ENCODE measurements around the gene TMEM221.

Gene TMEM221

DNA sequence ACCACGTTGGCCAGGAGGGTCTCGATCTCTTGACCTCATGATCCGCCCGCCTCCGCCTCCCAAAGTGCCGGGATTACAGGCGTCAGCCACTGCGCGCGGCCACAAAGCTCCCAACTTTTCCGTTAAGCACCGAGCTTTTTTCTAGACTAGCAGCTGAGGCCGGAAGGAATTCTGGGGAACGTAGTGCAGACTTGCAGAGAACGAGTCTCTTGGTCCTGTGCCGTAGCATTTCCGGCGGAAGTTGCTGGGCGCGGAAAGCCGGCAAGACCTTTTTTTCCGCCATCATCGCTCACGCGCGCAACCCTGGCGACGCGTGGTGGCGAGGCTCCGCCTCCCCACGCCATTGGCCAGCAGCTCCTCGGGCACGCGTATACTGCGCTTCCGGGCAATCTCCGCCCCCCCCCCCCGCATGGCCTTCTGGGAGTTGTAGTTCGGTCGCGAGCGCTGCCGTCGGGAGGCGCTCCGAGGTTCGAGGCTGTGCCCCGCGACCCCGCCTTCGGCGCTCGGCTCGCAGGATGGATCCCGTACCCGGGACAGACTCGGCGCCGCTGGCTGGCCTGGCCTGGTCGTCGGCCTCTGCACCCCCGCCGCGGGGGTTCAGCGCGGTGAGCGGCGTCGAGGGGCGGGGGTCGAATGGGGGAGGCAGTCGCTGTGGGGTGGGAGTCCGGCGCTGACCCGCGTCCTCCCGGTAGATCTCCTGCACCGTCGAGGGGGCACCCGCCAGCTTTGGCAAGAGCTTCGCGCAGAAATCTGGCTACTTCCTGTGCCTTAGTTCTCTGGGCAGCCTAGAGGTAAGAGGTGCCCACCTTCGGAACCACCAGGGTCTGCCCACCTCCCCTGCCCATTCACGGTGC is 28.6 kb downstream of the TMEM221 start, which contains the start of gene MVB12A:
TSS of gene MVB12A (plus strand) at position 427 of the 854 bp plus-strand sequence. CDS start at position 516, 89 bp downstream.
- no peaks in the 10 kb centered on the region; the same call in 1 of the 2 replicates for H3F3A ChIP-seq (ENCODE audit: low read depth)
- TF ChIP-seq, protein P1, sequence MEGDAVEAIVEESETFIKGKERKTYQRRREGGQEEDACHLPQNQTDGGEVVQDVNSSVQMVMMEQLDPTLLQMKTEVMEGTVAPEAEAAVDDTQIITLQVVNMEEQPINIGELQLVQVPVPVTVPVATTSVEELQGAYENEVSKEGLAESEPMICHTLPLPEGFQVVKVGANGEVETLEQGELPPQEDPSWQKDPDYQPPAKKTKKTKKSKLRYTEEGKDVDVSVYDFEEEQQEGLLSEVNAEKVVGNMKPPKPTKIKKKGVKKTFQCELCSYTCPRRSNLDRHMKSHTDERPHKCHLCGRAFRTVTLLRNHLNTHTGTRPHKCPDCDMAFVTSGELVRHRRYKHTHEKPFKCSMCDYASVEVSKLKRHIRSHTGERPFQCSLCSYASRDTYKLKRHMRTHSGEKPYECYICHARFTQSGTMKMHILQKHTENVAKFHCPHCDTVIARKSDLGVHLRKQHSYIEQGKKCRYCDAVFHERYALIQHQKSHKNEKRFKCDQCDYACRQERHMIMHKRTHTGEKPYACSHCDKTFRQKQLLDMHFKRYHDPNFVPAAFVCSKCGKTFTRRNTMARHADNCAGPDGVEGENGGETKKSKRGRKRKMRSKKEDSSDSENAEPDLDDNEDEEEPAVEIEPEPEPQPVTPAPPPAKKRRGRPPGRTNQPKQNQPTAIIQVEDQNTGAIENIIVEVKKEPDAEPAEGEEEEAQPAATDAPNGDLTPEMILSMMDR (conservative IDR thresholded peaks at IDR 0.05; ENCODE audit: low read length), result no peak
- no peak for TF ChIP-seq EZH2phosphoT487 (IDR thresholded peaks at IDR 0.05; ENCODE audit: borderline replicate concordance)
- H3K4me1 ChIP-seq (ENCODE audit: insufficient read depth, low read length, poor library complexity, severe bottlenecking), result peaks cover 20% of the 10 kb centered on the region
- H3K9me2 ChIP-seq (replicated peaks; ENCODE audit: low read depth, low read length), result no peaks in the 10 kb centered on the region
- H4K20me1 ChIP-seq (ENCODE audit: insufficient read depth, low read length, poor library complexity, severe bottlenecking), result no peaks in the 10 kb centered on the region
- H3K9me3 ChIP-seq (ENCODE audit: insufficient read depth, low read depth, low read length), result no peaks in the 10 kb centered on the region
- H2AFZ ChIP-seq (ENCODE audit: low read length), result peak within 1 kb of the TSS; percentile 93
- peak within 1 kb of the TSS; percentile 86 for H3K4me3 ChIP-seq (ENCODE audit: low read length, poor library complexity, severe bottlenecking)
- no peaks in the 10 kb centered on the region for H3K36me3 ChIP-seq (ENCODE audit: insufficient read depth, low read length)
- peaks cover 14% of the 10 kb centered on the region for H3K79me2 ChIP-seq (ENCODE audit: insufficient read depth, low read length)
- H3K4me2 ChIP-seq (ENCODE audit: low read depth, low read length, poor library complexity, severe bottlenecking), result peak within 1 kb of the TSS; percentile 86
- peak within 1 kb of the TSS; percentile 92 for H3K9ac ChIP-seq (ENCODE audit: low read depth, low read length, poor library complexity, severe bottlenecking)
- no peaks in the 10 kb centered on the region for H3K27me3 ChIP-seq (ENCODE audit: insufficient read depth, low read length, poor library complexity, severe bottlenecking)

DNA sequence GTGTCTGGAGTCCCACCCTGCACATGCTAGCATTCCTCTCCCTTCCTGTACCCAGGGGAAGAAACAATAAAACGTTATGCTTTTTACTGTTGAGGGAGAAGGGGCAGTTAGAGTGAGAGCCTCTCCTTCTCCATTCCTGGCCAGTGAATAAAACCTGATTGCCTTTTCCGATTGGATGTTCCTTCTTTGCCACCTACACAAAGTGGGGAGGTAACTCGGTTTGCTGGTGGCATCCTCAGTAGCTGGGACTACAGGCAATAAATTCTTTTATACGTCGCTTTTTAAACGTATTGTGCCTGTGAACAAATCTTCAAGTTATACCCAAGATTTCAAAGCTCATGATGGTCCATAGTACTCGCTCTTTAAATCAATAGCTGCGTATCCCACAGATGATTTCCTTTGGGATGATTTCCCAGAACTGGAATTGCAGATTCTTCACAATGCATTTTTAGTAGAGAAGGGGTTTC is 29.3 kb downstream of the TMEM221 start:
- peaks cover 3% of the 10 kb centered on the region; the same call in 1 of the 2 replicates for H3K36me3 ChIP-seq (ENCODE audit: insufficient read depth, low read length)
- H3K79me2 ChIP-seq (ENCODE audit: insufficient read depth, low read length), result peaks cover 14% of the 10 kb centered on the region
- H3K9me3 ChIP-seq (ENCODE audit: insufficient read depth, low read depth, low read length), result no peaks in the 10 kb centered on the region
- H3K9ac ChIP-seq (ENCODE audit: low read depth, low read length, poor library complexity, severe bottlenecking), result peak overlapping the region; percentile 92
- H3K4me3 ChIP-seq (ENCODE audit: low read length, poor library complexity, severe bottlenecking), result peak overlapping the region; percentile 86
- H3K9me2 ChIP-seq (replicated peaks; ENCODE audit: low read depth, low read length), result no peaks in the 10 kb centered on the region
- no peaks in the 10 kb centered on the region; the same call in 1 of the 2 replicates for H3F3A ChIP-seq (ENCODE audit: low read depth)
- no peak for TF ChIP-seq EZH2phosphoT487 (IDR thresholded peaks at IDR 0.05; ENCODE audit: borderline replicate concordance)
- TF ChIP-seq, protein P1 (conservative IDR thresholded peaks at IDR 0.05; ENCODE audit: low read length), result no peak
- peak overlapping the region; percentile 80 for H3K4me2 ChIP-seq (ENCODE audit: low read depth, low read length, poor library complexity, severe bottlenecking)
- peaks cover 16% of the 10 kb centered on the region for H3K4me1 ChIP-seq (ENCODE audit: insufficient read depth, low read length, poor library complexity, severe bottlenecking)
- H4K20me1 ChIP-seq (ENCODE audit: insufficient read depth, low read length, poor library complexity, severe bottlenecking), result no peaks in the 10 kb centered on the region
- no peaks in the 10 kb centered on the region for H3K27me3 ChIP-seq (ENCODE audit: insufficient read depth, low read length, poor library complexity, severe bottlenecking)
- H2AFZ ChIP-seq (ENCODE audit: low read length), result peak overlapping the region; percentile 87

DNA sequence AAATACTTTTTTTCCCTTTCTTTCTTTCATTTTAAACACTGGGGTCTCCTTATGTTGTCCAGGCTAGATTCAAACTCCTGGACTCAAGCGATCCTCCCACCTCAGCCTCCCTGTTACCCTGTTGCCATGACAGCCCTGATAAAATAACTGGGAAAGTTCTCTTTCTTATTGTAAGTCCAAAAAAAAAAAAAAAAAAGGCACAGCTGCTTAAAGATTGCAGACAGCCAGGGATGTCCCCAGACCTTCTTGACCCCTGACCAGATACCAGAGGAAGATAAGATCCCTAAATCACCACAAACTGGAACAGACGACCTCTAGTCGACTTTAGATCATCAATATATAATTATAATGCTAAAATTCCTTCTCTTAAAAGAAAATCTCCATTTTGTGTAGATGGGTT is 29.8 kb downstream of the TMEM221 start:
- Histone ChIP-seq H3K79me2 (ENCODE audit: insufficient read depth, low read length) (peaks cover 14% of the 10 kb centered on the region), H3F3A (ENCODE audit: low read depth) (no peaks in the 10 kb centered on the region; the same call in 1 of the 2 replicates), H2AFZ (ENCODE audit: low read length) (no peak overlapping the region), H3K9me2 (replicated peaks; ENCODE audit: low read depth, low read length) (no peaks in the 10 kb centered on the region), H3K4me2 (ENCODE audit: low read depth, low read length, poor library complexity, severe bottlenecking) (peak overlapping the region; percentile 80), H3K27me3 (ENCODE audit: insufficient read depth, low read length, poor library complexity, severe bottlenecking) (no peaks in the 10 kb centered on the region), H3K36me3 (ENCODE audit: insufficient read depth, low read length) (peaks cover 4% of the 10 kb centered on the region; the same call in 1 of the 2 replicates), H3K4me3 (ENCODE audit: low read length, poor library complexity, severe bottlenecking) (peak overlapping the region; percentile 86), H3K9me3 (ENCODE audit: insufficient read depth, low read depth, low read length) (no peaks in the 10 kb centered on the region), H4K20me1 (ENCODE audit: insufficient read depth, low read length, poor library complexity, severe bottlenecking) (no peaks in the 10 kb centered on the region), H3K4me1 (ENCODE audit: insufficient read depth, low read length, poor library complexity, severe bottlenecking) (peaks cover 13% of the 10 kb centered on the region), H3K9ac (ENCODE audit: low read depth, low read length, poor library complexity, severe bottlenecking) (peak overlapping the region; percentile 92)
- TF ChIP-seq, protein P1 (conservative IDR thresholded peaks at IDR 0.05; ENCODE audit: low read length), result no peak
- TF ChIP-seq EZH2phosphoT487 (IDR thresholded peaks at IDR 0.05; ENCODE audit: borderline replicate concordance), result no peak
